ENCODE data around the gene TRAIP.
"Not testable (repeated sequence)": the region's sequence is repeated elsewhere in the genome, so short reads cannot be mapped to it uniquely, and the experiment has no call there.

TRAIP gene

DNA sequence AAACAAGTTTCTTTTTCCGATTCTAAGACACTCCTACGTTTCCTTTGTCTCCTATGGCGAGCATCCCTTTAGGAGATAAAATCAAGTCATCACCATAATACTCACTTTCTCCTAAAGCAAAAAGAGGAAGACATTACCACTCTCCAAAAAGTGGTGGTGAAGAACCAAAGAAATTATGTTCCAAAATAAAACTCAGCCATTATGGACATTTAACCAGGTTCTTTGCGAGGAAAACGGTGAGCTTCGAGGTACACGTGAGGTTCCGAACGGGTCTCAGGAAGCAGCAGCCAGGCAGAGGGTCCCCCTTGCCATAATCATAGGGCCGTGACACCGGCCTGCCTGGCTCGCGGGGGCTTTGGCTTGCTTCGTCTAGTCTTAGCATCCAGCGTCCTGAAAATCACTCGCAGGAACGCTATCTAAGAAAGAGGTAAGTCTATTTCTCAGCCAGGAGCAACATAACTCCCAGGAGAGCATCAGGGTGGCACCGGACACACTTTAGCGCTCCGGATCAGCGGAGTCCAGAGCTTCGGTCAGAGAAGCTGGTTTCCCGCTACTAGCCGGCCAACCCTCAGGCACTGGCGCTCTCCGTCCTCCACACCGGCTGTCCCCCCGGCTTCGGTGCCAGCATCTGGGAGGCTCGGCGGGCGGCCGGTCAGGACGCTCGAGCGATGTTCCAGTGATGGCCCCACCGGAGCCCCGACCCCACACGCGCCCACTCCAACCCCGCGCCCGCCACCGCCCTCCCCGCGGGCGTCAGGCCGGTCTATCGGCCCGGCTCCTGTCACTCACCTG, 70.6 kb downstream of the TRAIP start:
- FAIRE-seq, result peak; percentile 73
- no peak for DNase-seq (ENCODE audit: insufficient read length, low spot score)
- TF ChIP-seq POU2F2 (IDR thresholded peaks at IDR 0.05; ENCODE audit: low read depth, low read length), result no peak
- no peak for TF ChIP-seq POLR2A (IDR thresholded peaks at IDR 0.05; ENCODE audit: low read depth, low read length)
- no peak for TF ChIP-seq SPI1 (IDR thresholded peaks at IDR 0.05; ENCODE audit: low read depth, low read length)
- TF ChIP-seq PAX5 (IDR thresholded peaks at IDR 0.05; ENCODE audit: insufficient read depth, low read length, severe bottlenecking), result no peak
- no peak for TF ChIP-seq TAF1 (IDR thresholded peaks at IDR 0.05; ENCODE audit: low read depth, low read length)
- TF ChIP-seq POLR2AphosphoS5 (IDR thresholded peaks at IDR 0.05; ENCODE audit: low read depth, low read length), result no peak

- FAIRE-seq; DNase-seq (ENCODE audit: insufficient read length, low spot score): not testable (repeated sequence)
These were observed 74.1 kb downstream of the TRAIP start for GRCh38 chr3:49782277-49782676.

DNA sequence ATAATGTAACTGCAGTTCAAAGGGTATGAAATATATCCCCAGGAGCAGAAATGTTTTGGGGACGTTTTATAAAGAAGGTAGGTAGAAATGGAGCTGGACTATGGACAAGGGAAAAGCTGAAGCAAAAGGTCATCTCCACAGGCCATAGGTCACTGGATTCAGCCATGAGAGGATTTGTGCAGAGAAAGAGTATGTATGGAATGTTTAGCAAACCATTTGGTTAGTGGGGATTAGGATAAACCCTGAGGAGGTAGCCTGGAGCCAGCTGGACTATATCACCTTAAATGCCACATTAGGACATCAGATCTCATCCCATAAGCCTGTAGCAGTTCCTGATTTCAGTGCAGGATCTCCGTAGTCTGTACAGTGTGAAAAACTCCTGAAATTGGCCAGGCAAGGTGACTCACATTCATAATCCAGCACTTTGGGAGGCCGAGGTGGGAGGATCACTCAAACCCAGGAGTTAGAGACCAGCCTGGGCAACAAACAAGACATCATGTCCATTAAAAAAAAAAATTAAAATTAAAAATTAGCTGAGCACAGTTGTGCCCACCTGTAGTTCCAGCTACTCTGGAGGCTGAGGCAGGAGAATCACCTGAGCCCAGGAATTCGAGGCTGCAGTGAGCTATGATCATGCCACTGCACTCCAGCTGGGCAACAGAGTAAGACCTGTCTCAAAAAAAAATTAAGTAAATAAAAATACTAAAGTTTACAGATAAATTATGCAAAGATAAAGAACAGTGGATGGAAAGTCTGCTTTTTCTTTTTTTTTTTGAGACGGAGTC, 74.8 kb downstream of the TRAIP start:
- TF ChIP-seq POU2F2 (IDR thresholded peaks at IDR 0.05; ENCODE audit: low read depth, low read length), result no peak
- no peak for TF ChIP-seq SPI1 (IDR thresholded peaks at IDR 0.05; ENCODE audit: low read depth, low read length)
- no peak for TF ChIP-seq POLR2AphosphoS5 (IDR thresholded peaks at IDR 0.05; ENCODE audit: low read depth, low read length)
- TF ChIP-seq PAX5 (IDR thresholded peaks at IDR 0.05; ENCODE audit: insufficient read depth, low read length, severe bottlenecking), result no peak
- no peak for TF ChIP-seq TAF1 (IDR thresholded peaks at IDR 0.05; ENCODE audit: low read depth, low read length)
- TF ChIP-seq POLR2A (IDR thresholded peaks at IDR 0.05; ENCODE audit: low read depth, low read length), result no peak
- DNase-seq (ENCODE audit: insufficient read length, low spot score) (no peak), FAIRE-seq (no peak)

GRCh38 chr3:49780975-49781365, 75.4 kb downstream of the TRAIP start:
- FAIRE-seq; DNase-seq (ENCODE audit: insufficient read length, low spot score): not testable (repeated sequence)

DNA sequence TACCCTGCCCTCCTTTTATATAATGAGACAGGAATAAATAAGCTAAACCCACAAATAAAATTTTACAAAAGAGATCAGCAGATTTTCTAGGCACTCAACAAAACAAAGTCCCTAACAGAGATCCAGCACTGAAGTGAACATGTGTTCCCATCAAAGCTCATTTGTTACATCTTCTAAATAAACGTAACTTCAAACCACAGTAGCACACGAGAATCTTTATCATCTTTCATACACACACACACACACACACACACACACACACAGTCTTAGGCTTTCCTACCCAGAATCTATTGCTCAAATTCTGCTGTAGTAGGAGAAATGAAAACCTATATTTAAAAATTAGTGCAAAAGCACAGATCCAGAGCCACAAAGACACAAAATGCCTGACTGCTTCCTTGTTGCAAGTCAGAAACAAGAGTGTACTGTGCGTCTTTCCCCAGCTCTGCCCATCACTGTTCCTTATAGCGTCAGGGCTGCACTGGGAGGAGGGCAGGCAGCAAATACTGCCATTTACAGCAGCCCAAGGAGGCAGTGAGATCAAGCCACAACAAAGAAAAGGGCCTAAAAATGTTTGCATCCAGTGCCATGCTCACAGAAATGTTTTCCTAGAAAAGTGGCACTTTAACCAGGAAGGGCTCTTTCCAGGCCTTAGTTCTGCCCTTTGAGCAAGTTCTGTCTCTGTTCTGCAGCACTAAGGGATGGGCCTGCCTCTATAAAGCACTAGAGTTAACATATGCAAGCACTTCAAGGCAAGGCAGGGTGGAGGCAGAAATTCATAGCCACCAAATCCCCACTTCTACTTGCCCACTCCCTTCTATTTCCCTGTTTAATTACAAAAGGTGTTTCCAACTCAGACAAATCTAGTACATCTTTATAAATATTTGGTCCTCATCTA, 76.0 kb downstream of the TRAIP start:
- FAIRE-seq, result no peak
- TF ChIP-seq POLR2A (IDR thresholded peaks at IDR 0.05; ENCODE audit: low read depth, low read length) (no peak), SPI1 (IDR thresholded peaks at IDR 0.05; ENCODE audit: low read depth, low read length) (no peak), POU2F2 (IDR thresholded peaks at IDR 0.05; ENCODE audit: low read depth, low read length) (no peak), POLR2AphosphoS5 (IDR thresholded peaks at IDR 0.05; ENCODE audit: low read depth, low read length) (no peak), PAX5 (IDR thresholded peaks at IDR 0.05; ENCODE audit: insufficient read depth, low read length, severe bottlenecking) (no peak), TAF1 (IDR thresholded peaks at IDR 0.05; ENCODE audit: low read depth, low read length) (no peak)

GRCh38 chr3:49779358-49780079, 76.8 kb downstream of the TRAIP start:
- TF ChIP-seq POU2F2 (IDR thresholded peaks at IDR 0.05; ENCODE audit: low read depth, low read length), result no peak
- no peak for TF ChIP-seq POLR2A (IDR thresholded peaks at IDR 0.05; ENCODE audit: low read depth, low read length)
- TF ChIP-seq PAX5 (IDR thresholded peaks at IDR 0.05; ENCODE audit: insufficient read depth, low read length, severe bottlenecking), result no peak
- no peak for TF ChIP-seq SPI1 (IDR thresholded peaks at IDR 0.05; ENCODE audit: low read depth, low read length)
- no peak for TF ChIP-seq POLR2AphosphoS5 (IDR thresholded peaks at IDR 0.05; ENCODE audit: low read depth, low read length)
- no peak for TF ChIP-seq TAF1 (IDR thresholded peaks at IDR 0.05; ENCODE audit: low read depth, low read length)
- DNase-seq (ENCODE audit: insufficient read length, low spot score), result no peak
- peak; percentile 41 for FAIRE-seq

More for the DNA sequence above, 76.0 kb downstream of the TRAIP start:
- DNase-seq (ENCODE audit: insufficient read length, low spot score), result no peak

All from GM12891 (cell line).